Activated naive CD4-positive, alpha-beta T cell treated with anti-CD3 and anti-CD28 coated beads for 36 hours (primary cell): Measurements from ENCODE around the gene CCL2. TPM values are rescaled to one million over a fixed set of nuclear protein-coding genes. Genes with fewer than 3 reads are reported as not detected.

Source experiments
- CTCF ChIA-PET: fragments of 350-600 bp; sonication (Branson Sonifier 250); formaldehyde crosslinking; loops from one replicate; lab custom pipeline; 2021; ENCODE audit warnings: antibody characterized with exemption; lab: Charles Lee
- DNase-seq: peaks from one replicate; pipeline ENCODE4 v3.0.0-alpha.2; 2020
- H3K27ac Mint-ChIP-seq: one replicate; pipeline ENCODE4 v1.8.0; 2021; ENCODE audit warnings: mild to moderate bottlenecking, mixed read lengths
- H3K27me3 Mint-ChIP-seq: one replicate; pipeline ENCODE4 v1.8.0; 2021; ENCODE audit warnings: low read depth, mixed read lengths
- H3K36me3 Mint-ChIP-seq: one replicate; pipeline ENCODE4 v1.8.0; 2021; ENCODE audit warnings: low read depth, mixed read lengths
- H3K4me1 Mint-ChIP-seq: one replicate; pipeline ENCODE4 v1.8.0; 2021; ENCODE audit warnings: low read depth, mixed read lengths
- H3K4me3 Mint-ChIP-seq: one replicate; pipeline ENCODE4 v1.8.0; 2021; ENCODE audit warnings: mild to moderate bottlenecking, moderate library complexity, mixed read lengths
- H3K9me3 Mint-ChIP-seq: one replicate; pipeline ENCODE4 v1.8.0; 2021; ENCODE audit warnings: mixed read lengths
- intact Hi-C: fragments of 100-400 bp; cut with micrococcal nuclease; formaldehyde crosslinking; loops from one replicate; pipeline ENCODE4 v1.15.1; 2023
- total RNA-seq, 2 experiments: library from RNA; stranded (reverse); gene quantifications; one replicate each; pipeline ENCODE4 v1.2.3, GENCODE V29; 2021

Gene CCL2
- total RNA-seq, 2 experiments from 2014 or later = not detected

DNA sequence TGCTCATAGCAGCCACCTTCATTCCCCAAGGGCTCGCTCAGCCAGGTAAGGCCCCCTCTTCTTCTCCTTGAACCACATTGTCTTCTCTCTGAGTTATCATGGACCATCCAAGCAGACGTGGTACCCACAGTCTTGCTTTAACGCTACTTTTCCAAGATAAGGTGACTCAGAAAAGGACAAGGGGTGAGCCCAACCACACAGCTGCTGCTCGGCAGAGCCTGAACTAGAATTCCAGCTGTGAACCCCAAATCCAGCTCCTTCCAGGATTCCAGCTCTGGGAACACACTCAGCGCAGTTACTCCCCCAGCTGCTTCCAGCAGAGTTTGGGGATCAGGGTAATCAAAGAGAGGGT lies 272 bp downstream of the CCL2 start:
- H3K4me3 Mint-ChIP-seq = no peak overlapping the region
- H3K4me1 Mint-ChIP-seq = peaks cover 4% of the 10 kb centered on the region
- H3K36me3 Mint-ChIP-seq = no peaks in the 10 kb centered on the region
- peaks cover 42% of the 10 kb centered on the region for H3K27me3 Mint-ChIP-seq
- no peak for DNase-seq
- CTCF ChIA-PET = interaction anchor here (0.8 to 1.4 kb wide), 3 partner anchors 17 to 106 kb away, joined by 3 read pairs; no protein-coding TSS in a partner anchor
- no peaks in the 10 kb centered on the region for H3K9me3 Mint-ChIP-seq
- H3K27ac Mint-ChIP-seq = no peak overlapping the region
- intact Hi-C loops = no loop called here

- no peak for DNase-seq
- no peaks in the 10 kb centered on the region for H3K9me3 Mint-ChIP-seq
- H3K27me3 Mint-ChIP-seq = peaks cover 46% of the 10 kb centered on the region
- H3K36me3 Mint-ChIP-seq = no peaks in the 10 kb centered on the region
- H3K4me3 Mint-ChIP-seq = no peak overlapping the region
- H3K4me1 Mint-ChIP-seq = peaks cover 4% of the 10 kb centered on the region
- H3K27ac Mint-ChIP-seq = no peak overlapping the region
- intact Hi-C loops = no loop called here
- CTCF ChIA-PET = interaction anchor here (0.7 to 1.4 kb wide), 3 partner anchors 17 to 106 kb away, joined by 3 read pairs; no protein-coding TSS in a partner anchor
Measured at GRCh38 chr17:34255841-34256240, 756 bp downstream of the CCL2 start.

DNA sequence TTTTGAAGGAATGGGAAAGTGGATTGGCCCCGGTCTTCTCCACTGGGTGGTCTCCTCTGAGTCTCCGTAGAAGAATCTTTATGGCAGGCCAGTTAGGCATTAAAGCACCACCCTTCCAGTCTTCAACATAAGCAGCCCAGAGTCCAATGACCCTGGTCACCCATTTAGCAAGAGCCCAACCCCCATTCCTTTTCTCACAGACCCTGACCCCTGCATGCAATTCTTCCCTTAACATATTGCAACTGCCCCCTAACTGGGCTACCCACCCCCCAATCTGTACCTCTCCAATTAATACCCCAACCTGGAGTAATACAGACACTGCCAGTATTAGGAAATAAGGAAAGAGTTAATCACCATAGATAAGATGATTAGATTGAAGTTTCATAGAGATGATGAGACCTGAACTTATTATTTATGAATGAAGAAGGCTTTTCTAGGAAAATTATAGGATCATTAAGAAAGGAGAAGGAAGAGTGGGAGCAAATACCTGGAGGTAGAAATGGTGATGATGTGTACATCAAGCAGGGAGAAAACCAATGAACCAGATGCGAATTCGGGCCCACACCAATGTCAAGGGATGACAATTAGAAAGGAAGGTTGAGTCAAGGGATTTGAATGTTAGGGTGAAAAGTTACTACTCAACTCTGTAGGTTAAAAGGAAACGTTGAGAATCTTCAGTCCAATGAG lies 2.4 kb downstream of the CCL2 start:
- H3K4me3 Mint-ChIP-seq = no peak overlapping the region
- no peak for DNase-seq
- peaks cover 47% of the 10 kb centered on the region for H3K27me3 Mint-ChIP-seq
- CTCF ChIA-PET = no interaction called here
- intact Hi-C loops = no loop called here
- no peaks in the 10 kb centered on the region for H3K36me3 Mint-ChIP-seq
- no peak overlapping the region for H3K27ac Mint-ChIP-seq
- H3K9me3 Mint-ChIP-seq = no peaks in the 10 kb centered on the region
- peaks cover 4% of the 10 kb centered on the region for H3K4me1 Mint-ChIP-seq

DNA sequence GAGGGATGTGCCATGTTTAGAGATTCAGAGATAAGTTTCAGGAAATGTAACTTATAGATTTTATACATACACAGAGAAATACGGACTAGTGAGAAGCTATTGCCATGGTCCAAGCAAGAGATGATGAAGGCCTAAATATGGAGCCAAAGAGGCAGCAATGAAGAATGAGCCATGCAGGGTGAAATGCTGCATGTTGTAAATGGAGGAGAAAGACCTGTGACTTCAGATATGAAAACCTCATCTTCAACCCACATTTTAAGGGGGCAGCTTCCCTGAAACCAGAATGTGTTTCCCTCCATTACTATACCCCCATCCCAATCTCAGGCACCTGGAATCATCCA lies 2.9 kb downstream of the CCL2 start:
- Mint-ChIP-seq H3K4me3 (no peak overlapping the region), H3K27ac (no peak overlapping the region), H3K9me3 (no peaks in the 10 kb centered on the region), H3K36me3 (no peaks in the 10 kb centered on the region), H3K27me3 (peaks cover 43% of the 10 kb centered on the region), H3K4me1 (peaks cover 4% of the 10 kb centered on the region)
- CTCF ChIA-PET = no interaction called here
- DNase-seq = no peak
- intact Hi-C loops = no loop called here

GRCh38 chr17:34259146-34259545 lies 4.1 kb downstream of the CCL2 start:
- CTCF ChIA-PET = no interaction called here
- H3K4me1 Mint-ChIP-seq = peaks cover 4% of the 10 kb centered on the region
- H3K27me3 Mint-ChIP-seq = peaks cover 41% of the 10 kb centered on the region
- H3K9me3 Mint-ChIP-seq = no peaks in the 10 kb centered on the region
- no peak for DNase-seq
- no peaks in the 10 kb centered on the region for H3K36me3 Mint-ChIP-seq
- H3K27ac Mint-ChIP-seq = no peak overlapping the region
- intact Hi-C loops = no loop called here
- no peak overlapping the region for H3K4me3 Mint-ChIP-seq

DNA sequence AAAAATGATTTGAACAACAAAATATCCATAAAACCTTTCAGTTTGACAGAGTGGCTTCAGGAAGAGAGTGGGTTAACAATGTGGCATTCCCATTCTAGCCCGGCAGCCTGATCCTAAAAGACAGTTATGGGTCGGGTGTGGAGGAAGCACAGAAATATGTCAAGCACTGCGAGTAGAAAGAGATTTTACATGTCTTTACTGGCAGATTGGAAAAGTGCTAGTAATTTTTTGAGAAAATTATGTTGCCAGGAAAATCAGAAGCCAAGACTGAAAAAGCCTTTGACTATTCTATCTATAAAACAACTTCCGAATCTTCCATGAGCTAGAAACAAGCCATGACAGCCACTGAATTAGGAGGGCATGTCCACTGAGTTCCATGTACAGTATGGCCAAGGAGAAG lies 5.8 kb downstream of the CCL2 start:
- intact Hi-C loops = no loop called here
- H3K27me3 Mint-ChIP-seq = peaks cover 37% of the 10 kb centered on the region
- no peak overlapping the region for H3K4me3 Mint-ChIP-seq
- no peaks in the 10 kb centered on the region for H3K4me1 Mint-ChIP-seq
- CTCF ChIA-PET = no interaction called here
- no peaks in the 10 kb centered on the region for H3K9me3 Mint-ChIP-seq
- DNase-seq = no peak
- no peaks in the 10 kb centered on the region for H3K36me3 Mint-ChIP-seq
- no peak overlapping the region for H3K27ac Mint-ChIP-seq

DNA sequence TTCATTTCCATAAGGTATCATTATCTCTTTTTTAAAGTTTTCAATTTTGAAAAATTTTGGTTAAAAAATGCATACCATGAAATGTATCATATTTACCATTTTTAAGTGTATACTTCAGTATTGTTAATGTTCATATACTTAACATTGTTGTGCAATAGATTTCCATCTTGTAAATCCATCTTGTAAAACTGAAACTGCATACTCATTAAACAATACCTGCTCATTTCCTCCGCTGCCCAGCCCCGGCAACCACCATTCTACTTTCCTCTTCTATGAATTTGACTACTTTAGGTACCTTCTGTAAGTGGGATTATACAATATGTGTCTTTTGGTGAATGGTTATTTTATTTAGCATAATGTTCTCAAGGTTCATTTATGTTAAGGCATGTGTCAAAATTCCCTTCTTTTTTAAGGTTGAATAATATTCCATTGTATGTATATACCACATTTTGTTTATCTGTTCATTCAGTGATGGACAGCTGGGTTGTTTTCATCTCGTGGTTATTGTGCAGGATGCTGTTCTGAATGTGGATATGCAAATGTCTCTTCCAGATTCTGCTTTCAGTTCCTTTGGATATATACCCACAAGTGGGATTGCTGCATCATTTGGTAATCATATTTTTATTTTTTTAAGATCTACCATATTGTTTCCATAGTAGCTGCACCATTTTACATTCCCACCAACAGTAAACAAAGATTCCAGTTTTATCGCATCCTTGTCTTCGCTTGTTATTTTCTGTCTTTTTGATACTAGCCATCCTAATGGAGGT lies 6.7 kb downstream of the CCL2 start:
- no peak overlapping the region for H3K4me3 Mint-ChIP-seq
- no peak for DNase-seq
- intact Hi-C loops = no loop called here
- H3K27ac Mint-ChIP-seq = no peak overlapping the region
- CTCF ChIA-PET = no interaction called here
- H3K4me1 Mint-ChIP-seq = no peaks in the 10 kb centered on the region
- H3K27me3 Mint-ChIP-seq = peaks cover 33% of the 10 kb centered on the region
- no peaks in the 10 kb centered on the region for H3K36me3 Mint-ChIP-seq
- H3K9me3 Mint-ChIP-seq = no peaks in the 10 kb centered on the region

DNA sequence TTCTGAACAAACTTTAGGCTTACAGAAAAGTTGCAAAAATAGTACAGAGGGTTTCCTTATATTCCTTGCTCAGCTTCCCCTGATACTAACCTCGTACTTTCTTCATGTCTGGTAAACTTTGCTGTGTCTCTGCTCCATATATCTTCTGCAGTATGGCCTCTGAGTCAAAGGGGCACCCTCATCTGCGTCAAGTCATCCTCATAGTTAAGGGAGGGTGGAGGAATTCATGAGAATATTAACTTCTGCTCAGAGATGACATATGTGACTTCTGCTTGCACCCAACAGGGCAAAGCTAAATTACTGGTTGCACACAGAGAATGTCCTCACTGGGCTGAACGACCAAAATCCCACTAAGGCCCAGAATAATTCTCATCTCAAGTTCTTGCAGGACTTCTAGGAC lies 10.6 kb downstream of the CCL2 start:
- no peak overlapping the region for H3K4me3 Mint-ChIP-seq
- H3K4me1 Mint-ChIP-seq = no peaks in the 10 kb centered on the region
- intact Hi-C loops = no loop called here
- no peak for DNase-seq
- no peaks in the 10 kb centered on the region for H3K9me3 Mint-ChIP-seq
- H3K36me3 Mint-ChIP-seq = no peaks in the 10 kb centered on the region
- CTCF ChIA-PET = no interaction called here
- no peak overlapping the region for H3K27ac Mint-ChIP-seq
- H3K27me3 Mint-ChIP-seq = peaks cover 16% of the 10 kb centered on the region

- Mint-ChIP-seq H3K9me3 (no peaks in the 10 kb centered on the region), H3K27me3 (peaks cover 39% of the 10 kb centered on the region), H3K27ac (no peak within 1 kb of the TSS), H3K4me1 (no peaks in the 10 kb centered on the region), H3K4me3 (no peak within 1 kb of the TSS), H3K36me3 (no peaks in the 10 kb centered on the region)
- CTCF ChIA-PET = no interaction called here
- intact Hi-C loops = no loop called here
- no peak for DNase-seq
Measured at GRCh38 chr17:34269969-34270368, 14.9 kb downstream of the CCL2 start, which contains the start of gene CCL7. Gene CCL7, plus strand, starts transcription at chr17:34270221. Its CDS starts 70 bp downstream, at chr17:34270291.

GRCh38 chr17:34275881-34276280 lies 20.8 kb downstream of the CCL2 start:
- H3K27me3 Mint-ChIP-seq = peaks cover 61% of the 10 kb centered on the region
- no peak overlapping the region for H3K4me3 Mint-ChIP-seq
- intact Hi-C loops = no loop called here
- H3K4me1 Mint-ChIP-seq = no peaks in the 10 kb centered on the region
- DNase-seq = no peak
- no peaks in the 10 kb centered on the region for H3K9me3 Mint-ChIP-seq
- no peaks in the 10 kb centered on the region for H3K36me3 Mint-ChIP-seq
- no peak overlapping the region for H3K27ac Mint-ChIP-seq
- CTCF ChIA-PET = interaction anchor here (0.8 kb wide), 1 partner anchor 83 kb away, joined by 3 read pairs; no protein-coding TSS in a partner anchor

GRCh38 chr17:34276826-34277225 lies 21.7 kb downstream of the CCL2 start:
- intact Hi-C loops = no loop called here
- Mint-ChIP-seq H3K27me3 (peaks cover 57% of the 10 kb centered on the region), H3K4me3 (no peak overlapping the region), H3K4me1 (no peaks in the 10 kb centered on the region), H3K27ac (no peak overlapping the region), H3K36me3 (no peaks in the 10 kb centered on the region), H3K9me3 (peaks cover 2% of the 10 kb centered on the region)
- no peak for DNase-seq
- CTCF ChIA-PET = no interaction called here

- Mint-ChIP-seq H3K27me3 (peaks cover 40% of the 10 kb centered on the region), H3K4me3 (no peak overlapping the region), H3K27ac (no peak overlapping the region), H3K36me3 (no peaks in the 10 kb centered on the region), H3K9me3 (peaks cover 2% of the 10 kb centered on the region), H3K4me1 (no peaks in the 10 kb centered on the region)
- intact Hi-C loops = no loop called here
- CTCF ChIA-PET = interaction anchor here (0.7 kb wide), 1 partner anchor 82 kb away, joined by 3 read pairs; no protein-coding TSS in a partner anchor
- DNase-seq = no peak
Measured at GRCh38 chr17:34283571-34283970, 28.5 kb downstream of the CCL2 start.

DNA sequence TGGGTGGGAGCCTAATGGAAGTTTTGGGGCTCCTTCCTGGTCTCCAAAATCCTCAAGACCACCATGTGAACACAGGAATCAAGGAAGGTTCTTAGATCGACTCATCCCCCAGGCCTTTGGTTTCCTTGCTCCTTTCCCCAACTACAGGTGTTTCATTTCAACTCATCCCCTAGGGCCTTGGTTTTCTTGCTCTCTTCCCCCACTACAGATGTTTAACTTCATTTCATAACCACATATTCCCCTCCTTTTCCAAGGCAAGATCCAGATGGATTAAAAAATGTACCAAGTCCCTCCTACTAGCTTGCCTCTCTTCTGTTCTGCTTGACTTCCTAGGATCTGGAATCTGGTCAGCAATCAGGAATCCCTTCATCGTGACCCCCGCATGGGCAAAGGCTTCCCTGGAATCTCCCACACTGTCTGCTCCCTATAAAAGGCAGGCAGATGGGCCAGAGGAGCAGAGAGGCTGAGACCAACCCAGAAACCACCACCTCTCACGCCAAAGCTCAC lies 30.3 kb downstream of the CCL2 start, which contains the start of gene CCL11:
TSS of gene CCL11 (plus strand) at position 457 of the 507 bp plus-strand sequence. CDS start 67 bp downstream, outside the sequence.
- peaks cover 2% of the 10 kb centered on the region for H3K9me3 Mint-ChIP-seq
- intact Hi-C loops = no loop called here
- H3K27me3 Mint-ChIP-seq = peaks cover 31% of the 10 kb centered on the region
- no peak within 1 kb of the TSS for H3K27ac Mint-ChIP-seq
- no peaks in the 10 kb centered on the region for H3K36me3 Mint-ChIP-seq
- H3K4me3 Mint-ChIP-seq = no peak within 1 kb of the TSS
- no peaks in the 10 kb centered on the region for H3K4me1 Mint-ChIP-seq
- CTCF ChIA-PET = no interaction called here
- DNase-seq = no peak
